Liver (tissue), 9 donors: ENCODE data around the gene TM9SF4. TPM values are rescaled to one million over a fixed set of nuclear protein-coding genes. Genes with fewer than 3 reads are reported as not detected.

Experiments used
- DNase-seq: peaks from one replicate; pipeline ENCODE4 v3.0.0-alpha.2; 2017; ENCODE audit warnings: low spot score
- H3K27ac ChIP-seq, 2 donors: one replicate each; pipeline ENCODE4 v1.7.0; 2013; ENCODE audit warnings: inconsistent platforms in 2 of 2, low read length in 2 of 2, control low read depth in 1 of 2, low read depth in 1 of 2, mild to moderate bottlenecking in 1 of 2
- H3K27me3 ChIP-seq, 4 donors: one replicate each; pipeline versions ENCODE4 v1.6.1 to v1.7.0; 2013; ENCODE audit warnings: low read length in 3 of 4, inconsistent platforms in 1 of 4, mild to moderate bottlenecking in 1 of 4, moderate library complexity in 1 of 4; ENCODE audit not compliant: control insufficient read depth in 4 of 4, insufficient read depth in 4 of 4
- H3K36me3 ChIP-seq, 4 donors: one replicate each; pipeline versions ENCODE4 v1.6.1 to v1.7.0; 2013; ENCODE audit warnings: low read length in 3 of 4, mild to moderate bottlenecking in 3 of 4, low read depth in 1 of 4, moderate library complexity in 1 of 4; ENCODE audit not compliant: control insufficient read depth in 4 of 4, insufficient read depth in 3 of 4
- H3K4me1 ChIP-seq, 4 donors: one replicate each; pipeline versions ENCODE4 v1.6.1 to v1.7.0; 2013; ENCODE audit warnings: low read length in 3 of 4, mild to moderate bottlenecking in 3 of 4, moderate library complexity in 1 of 4; ENCODE audit not compliant: control insufficient read depth in 4 of 4, insufficient read depth in 4 of 4
- H3K4me3 ChIP-seq, 3 donors: one replicate each; pipeline versions ENCODE4 v1.6.1 to v1.7.0; 2013; ENCODE audit warnings: low read length in 3 of 3, control low read depth in 1 of 3, low read depth in 1 of 3, mild to moderate bottlenecking in 1 of 3
- H3K9ac ChIP-seq, 2 donors: one replicate each; pipeline ENCODE4 v1.7.0; 2013; ENCODE audit warnings: low read length in 2 of 2, mild to moderate bottlenecking in 2 of 2, moderate library complexity in 2 of 2, control low read depth in 1 of 2, low read depth in 1 of 2
- H3K9me3 ChIP-seq, 4 donors: one replicate each; pipeline versions ENCODE4 v1.6.1 to v1.7.0; 2013; ENCODE audit warnings: low read length in 3 of 4; ENCODE audit not compliant: control insufficient read depth in 4 of 4
- EGR1 ChIP-seq, 2 donors: IDR thresholded peaks; 2 replicates each; pipeline ENCODE4 v1.6.1; 2016 to 2018; ENCODE audit warnings: antibody characterized with exemption in 2 of 2, low read depth in 2 of 2
- FOXA1 ChIP-seq: IDR thresholded peaks from 2 replicates; pipeline ENCODE4 v1.6.1; 2016; ENCODE audit warnings: antibody characterized with exemption
- FOXA2 ChIP-seq: IDR thresholded peaks from 2 replicates; pipeline ENCODE4 v1.6.1; 2016; ENCODE audit warnings: antibody characterized with exemption
- GABPA ChIP-seq, 2 donors: IDR thresholded peaks in 1 of 2; conservative IDR thresholded peaks in 1 of 2; 2 replicates each; pipeline ENCODE4 v1.6.1; 2016; ENCODE audit warnings: antibody characterized with exemption in 2 of 2, mild to moderate bottlenecking in 1 of 2, moderate library complexity in 1 of 2
- HNF4A ChIP-seq, 2 donors: conservative IDR thresholded peaks; 2 replicates each; pipeline ENCODE4 v1.6.1; 2016; ENCODE audit warnings: antibody characterized with exemption in 2 of 2, mild to moderate bottlenecking in 2 of 2
- HNF4G ChIP-seq: IDR thresholded peaks from 2 replicates; pipeline ENCODE4 v1.6.1; 2016; ENCODE audit warnings: antibody characterized with exemption
- JUND ChIP-seq, 2 donors: IDR thresholded peaks; 2 replicates each; pipeline ENCODE4 v1.6.1; 2016; ENCODE audit warnings: antibody characterized with exemption in 2 of 2
- MAX ChIP-seq: IDR thresholded peaks from 2 replicates; pipeline ENCODE4 v1.6.1; 2016; ENCODE audit warnings: antibody characterized with exemption
- NR2F2 ChIP-seq: IDR thresholded peaks from 2 replicates; pipeline ENCODE4 v1.6.1; 2016; ENCODE audit warnings: antibody characterized with exemption
- RAD21 ChIP-seq, 2 donors: IDR thresholded peaks; 2 replicates each; pipeline ENCODE4 v1.6.1; 2016; ENCODE audit warnings: antibody characterized with exemption in 2 of 2, mild to moderate bottlenecking in 2 of 2
- RXRA ChIP-seq, 2 donors: IDR thresholded peaks; 2 replicates each; pipeline ENCODE4 v1.6.1; 2017 to 2018; ENCODE audit warnings: antibody characterized with exemption in 2 of 2, mild to moderate bottlenecking in 1 of 2
- SP1 ChIP-seq: IDR thresholded peaks from 2 replicates; pipeline ENCODE4 v1.6.1; 2018; ENCODE audit warnings: antibody characterized with exemption, mild to moderate bottlenecking
- TAF1 ChIP-seq: conservative IDR thresholded peaks from 2 replicates; pipeline ENCODE4 v1.6.1; 2016; ENCODE audit warnings: antibody characterized with exemption, mild to moderate bottlenecking
- YY1 ChIP-seq: IDR thresholded peaks from 2 replicates; pipeline ENCODE4 v1.6.1; 2016; ENCODE audit warnings: antibody characterized with exemption, mild to moderate bottlenecking
- WGBS: extraction: QIAGEN DNeasy Blood & Tissue Kit; methylation state at CpG from one replicate; pipeline ENCODE4 v1.1.7; 2013; 5-methylcytosine and 5-hydroxymethylcytosine counted together
- polyA plus RNA-seq, 2 donors: library from polyadenylated mRNA; stranded (reverse) in 1 of 2; unstranded in 1 of 2; fragments of 200-250 nt in 1 of 2; fragments of >200 nt in 1 of 2; fragmentation: Nextera tagmentation in 1 of 2; extraction: Ambion mirVana in 1 of 2; gene quantifications; one replicate each; pipeline versions ENCODE4 v1.2.1 to v1.2.3, GENCODE V29; 2013 to 2015
- total RNA-seq, 2 donors: library from RNA; depleted of rRNA; stranded (reverse); fragments of >200 nt; gene quantifications; one replicate each; pipeline ENCODE4 v1.2.3, GENCODE V29; 2014
- TF ChIP-seq, protein P1 (sequence below): fragments of 150-350 bp; IDR thresholded peaks from 2 replicates; pipeline ENCODE4 v1.5.1; 2017; ENCODE audit warnings: improper control_type of control experiment, low read depth, low read length; ENCODE audit not compliant: missing input control
- TF ChIP-seq, protein P2 (sequence below): IDR thresholded peaks from 2 replicates; pipeline ENCODE4 v1.6.1; 2016; ENCODE audit warnings: antibody characterized with exemption
- TF ChIP-seq, protein P3 (sequence below): IDR thresholded peaks from 2 replicates; pipeline ENCODE4 v1.6.1; 2016; ENCODE audit warnings: antibody characterized with exemption
- TF ChIP-seq, protein P4 (sequence below): IDR thresholded peaks from 2 replicates; pipeline ENCODE4 v1.6.1; 2016; ENCODE audit warnings: antibody characterized with exemption, mild to moderate bottlenecking
- donor health status: healthy.
- donor health status: healthy.
- donor health status: healthy.
- donor health status: healthy.
- donor health status: healthy.

The TM9SF4 gene
- total and polyA plus RNA-seq, 4 donors = 15.9 to 26.2 (median 22.2) TPM

GRCh38 chr20:32111753-32112152, 2.2 kb downstream of the TM9SF4 start:
- TF ChIP-seq, protein P1, sequence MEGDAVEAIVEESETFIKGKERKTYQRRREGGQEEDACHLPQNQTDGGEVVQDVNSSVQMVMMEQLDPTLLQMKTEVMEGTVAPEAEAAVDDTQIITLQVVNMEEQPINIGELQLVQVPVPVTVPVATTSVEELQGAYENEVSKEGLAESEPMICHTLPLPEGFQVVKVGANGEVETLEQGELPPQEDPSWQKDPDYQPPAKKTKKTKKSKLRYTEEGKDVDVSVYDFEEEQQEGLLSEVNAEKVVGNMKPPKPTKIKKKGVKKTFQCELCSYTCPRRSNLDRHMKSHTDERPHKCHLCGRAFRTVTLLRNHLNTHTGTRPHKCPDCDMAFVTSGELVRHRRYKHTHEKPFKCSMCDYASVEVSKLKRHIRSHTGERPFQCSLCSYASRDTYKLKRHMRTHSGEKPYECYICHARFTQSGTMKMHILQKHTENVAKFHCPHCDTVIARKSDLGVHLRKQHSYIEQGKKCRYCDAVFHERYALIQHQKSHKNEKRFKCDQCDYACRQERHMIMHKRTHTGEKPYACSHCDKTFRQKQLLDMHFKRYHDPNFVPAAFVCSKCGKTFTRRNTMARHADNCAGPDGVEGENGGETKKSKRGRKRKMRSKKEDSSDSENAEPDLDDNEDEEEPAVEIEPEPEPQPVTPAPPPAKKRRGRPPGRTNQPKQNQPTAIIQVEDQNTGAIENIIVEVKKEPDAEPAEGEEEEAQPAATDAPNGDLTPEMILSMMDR = no peak
- no peak for TF ChIP-seq FOXA2
- TF ChIP-seq, protein P2, sequence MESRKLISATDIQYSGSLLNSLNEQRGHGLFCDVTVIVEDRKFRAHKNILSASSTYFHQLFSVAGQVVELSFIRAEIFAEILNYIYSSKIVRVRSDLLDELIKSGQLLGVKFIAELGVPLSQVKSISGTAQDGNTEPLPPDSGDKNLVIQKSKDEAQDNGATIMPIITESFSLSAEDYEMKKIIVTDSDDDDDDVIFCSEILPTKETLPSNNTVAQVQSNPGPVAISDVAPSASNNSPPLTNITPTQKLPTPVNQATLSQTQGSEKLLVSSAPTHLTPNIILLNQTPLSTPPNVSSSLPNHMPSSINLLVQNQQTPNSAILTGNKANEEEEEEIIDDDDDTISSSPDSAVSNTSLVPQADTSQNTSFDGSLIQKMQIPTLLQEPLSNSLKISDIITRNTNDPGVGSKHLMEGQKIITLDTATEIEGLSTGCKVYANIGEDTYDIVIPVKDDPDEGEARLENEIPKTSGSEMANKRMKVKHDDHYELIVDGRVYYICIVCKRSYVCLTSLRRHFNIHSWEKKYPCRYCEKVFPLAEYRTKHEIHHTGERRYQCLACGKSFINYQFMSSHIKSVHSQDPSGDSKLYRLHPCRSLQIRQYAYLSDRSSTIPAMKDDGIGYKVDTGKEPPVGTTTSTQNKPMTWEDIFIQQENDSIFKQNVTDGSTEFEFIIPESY = no peak
- TF ChIP-seq GABPA (IDR thresholded peaks at IDR 0.05 in 1 of 2, conservative IDR thresholded peaks at IDR 0.05 in 1 of 2) = no peak
- no peak for TF ChIP-seq SP1
- TF ChIP-seq FOXA1 = no peak
- TF ChIP-seq, protein P3, sequence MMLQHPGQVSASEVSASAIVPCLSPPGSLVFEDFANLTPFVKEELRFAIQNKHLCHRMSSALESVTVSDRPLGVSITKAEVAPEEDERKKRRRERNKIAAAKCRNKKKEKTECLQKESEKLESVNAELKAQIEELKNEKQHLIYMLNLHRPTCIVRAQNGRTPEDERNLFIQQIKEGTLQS = no peak
- TF ChIP-seq RAD21 (IDR thresholded peaks at IDR 0.05) = no peak
- TF ChIP-seq EGR1 (IDR thresholded peaks at IDR 0.05; ENCODE audit: low read depth in 2 of 2) = no peak
- no peak for TF ChIP-seq HNF4G
- TF ChIP-seq TAF1 = no peak
- no peak for TF ChIP-seq RXRA (IDR thresholded peaks at IDR 0.05)
- TF ChIP-seq, protein P4, sequence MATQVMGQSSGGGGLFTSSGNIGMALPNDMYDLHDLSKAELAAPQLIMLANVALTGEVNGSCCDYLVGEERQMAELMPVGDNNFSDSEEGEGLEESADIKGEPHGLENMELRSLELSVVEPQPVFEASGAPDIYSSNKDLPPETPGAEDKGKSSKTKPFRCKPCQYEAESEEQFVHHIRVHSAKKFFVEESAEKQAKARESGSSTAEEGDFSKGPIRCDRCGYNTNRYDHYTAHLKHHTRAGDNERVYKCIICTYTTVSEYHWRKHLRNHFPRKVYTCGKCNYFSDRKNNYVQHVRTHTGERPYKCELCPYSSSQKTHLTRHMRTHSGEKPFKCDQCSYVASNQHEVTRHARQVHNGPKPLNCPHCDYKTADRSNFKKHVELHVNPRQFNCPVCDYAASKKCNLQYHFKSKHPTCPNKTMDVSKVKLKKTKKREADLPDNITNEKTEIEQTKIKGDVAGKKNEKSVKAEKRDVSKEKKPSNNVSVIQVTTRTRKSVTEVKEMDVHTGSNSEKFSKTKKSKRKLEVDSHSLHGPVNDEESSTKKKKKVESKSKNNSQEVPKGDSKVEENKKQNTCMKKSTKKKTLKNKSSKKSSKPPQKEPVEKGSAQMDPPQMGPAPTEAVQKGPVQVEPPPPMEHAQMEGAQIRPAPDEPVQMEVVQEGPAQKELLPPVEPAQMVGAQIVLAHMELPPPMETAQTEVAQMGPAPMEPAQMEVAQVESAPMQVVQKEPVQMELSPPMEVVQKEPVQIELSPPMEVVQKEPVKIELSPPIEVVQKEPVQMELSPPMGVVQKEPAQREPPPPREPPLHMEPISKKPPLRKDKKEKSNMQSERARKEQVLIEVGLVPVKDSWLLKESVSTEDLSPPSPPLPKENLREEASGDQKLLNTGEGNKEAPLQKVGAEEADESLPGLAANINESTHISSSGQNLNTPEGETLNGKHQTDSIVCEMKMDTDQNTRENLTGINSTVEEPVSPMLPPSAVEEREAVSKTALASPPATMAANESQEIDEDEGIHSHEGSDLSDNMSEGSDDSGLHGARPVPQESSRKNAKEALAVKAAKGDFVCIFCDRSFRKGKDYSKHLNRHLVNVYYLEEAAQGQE = no peak
- no peak for TF ChIP-seq YY1
- no peak for TF ChIP-seq HNF4A (conservative IDR thresholded peaks at IDR 0.05)
- no peak for TF ChIP-seq NR2F2
- TF ChIP-seq JUND (IDR thresholded peaks at IDR 0.05) = no peak
- TF ChIP-seq MAX = no peak
- WGBS = 87% methylated on average over 3 of the region's 3 CpGs
- Histone ChIP-seq H3K4me3 (no peak overlapping the region), H3K4me1 (peaks cover 3 to 31% (median 20%) of the 10 kb centered on the region in 4 donors), H3K27ac (peak overlapping the region in 1 of 2 donors; percentile 29), H3K36me3 (peaks cover 0 to 6% (median 3%) of the 10 kb centered on the region in 4 donors), H3K27me3 (no peaks in the 10 kb centered on the region), H3K9me3 (no peaks in the 10 kb centered on the region), H3K9ac (no peak overlapping the region)
- no peak for DNase-seq
